HG03175 (cell line): Measurements from ENCODE around the gene CACNA1I.

Source experiments
- ATAC-seq: cut with Tn5 transposase; IDR thresholded peaks from one replicate; pipeline ENCODE4 v1.9.1; 2021; ENCODE audit warnings: mild to moderate bottlenecking, moderate library complexity; ENCODE audit not compliant: unreplicated experiment

CACNA1I gene

GRCh38 chr22:39595622-39596172 is 25.1 kb downstream of the CACNA1I start:
- ATAC-seq = no peak

GRCh38 chr22:39596601-39597000 is 26.0 kb downstream of the CACNA1I start:
- no peak for ATAC-seq

GRCh38 chr22:39597236-39597869 is 26.8 kb downstream of the CACNA1I start:
- no peak for ATAC-seq

GRCh38 chr22:39598017-39598965 is 27.7 kb downstream of the CACNA1I start:
- no peak for ATAC-seq

GRCh38 chr22:39600491-39601179 is 30.1 kb downstream of the CACNA1I start:
- no peak for ATAC-seq

- ATAC-seq = no peak
Measured at GRCh38 chr22:39601180-39601535, 30.6 kb downstream of the CACNA1I start.

GRCh38 chr22:39603345-39603744 is 32.8 kb downstream of the CACNA1I start:
- ATAC-seq = no peak

GRCh38 chr22:39610246-39610645 is 39.7 kb downstream of the CACNA1I start:
- no peak for ATAC-seq

- no peak for ATAC-seq
Measured at GRCh38 chr22:39610766-39611165, 40.2 kb downstream of the CACNA1I start.

GRCh38 chr22:39611360-39611759 is 40.8 kb downstream of the CACNA1I start:
- no peak for ATAC-seq

- ATAC-seq = no peak
Measured at GRCh38 chr22:39612811-39613548, 42.4 kb downstream of the CACNA1I start.

GRCh38 chr22:39613549-39613921 is 43.0 kb downstream of the CACNA1I start:
- no peak for ATAC-seq

GRCh38 chr22:39614442-39614841 is 43.9 kb downstream of the CACNA1I start:
- ATAC-seq = no peak

- ATAC-seq = no peak
Measured at GRCh38 chr22:39616051-39616450, 45.5 kb downstream of the CACNA1I start.

GRCh38 chr22:39616781-39617180 is 46.2 kb downstream of the CACNA1I start:
- no peak for ATAC-seq

GRCh38 chr22:39617342-39617741 is 46.8 kb downstream of the CACNA1I start:
- no peak for ATAC-seq

GRCh38 chr22:39617970-39618757 is 47.6 kb downstream of the CACNA1I start:
- ATAC-seq = no peak

- ATAC-seq = no peak
Measured at GRCh38 chr22:39618996-39619530, 48.5 kb downstream of the CACNA1I start.

- no peak for ATAC-seq
Measured at GRCh38 chr22:39620924-39621690, 50.6 kb downstream of the CACNA1I start.
